ENCODE data around the gene ODC1. TPM values are rescaled to one million over a fixed set of nuclear protein-coding genes. Genes with fewer than 3 reads are reported as not detected.

Gene ODC1
- total RNA-seq, 1 donor from 2014 or later: 34.9 TPM

DNA sequence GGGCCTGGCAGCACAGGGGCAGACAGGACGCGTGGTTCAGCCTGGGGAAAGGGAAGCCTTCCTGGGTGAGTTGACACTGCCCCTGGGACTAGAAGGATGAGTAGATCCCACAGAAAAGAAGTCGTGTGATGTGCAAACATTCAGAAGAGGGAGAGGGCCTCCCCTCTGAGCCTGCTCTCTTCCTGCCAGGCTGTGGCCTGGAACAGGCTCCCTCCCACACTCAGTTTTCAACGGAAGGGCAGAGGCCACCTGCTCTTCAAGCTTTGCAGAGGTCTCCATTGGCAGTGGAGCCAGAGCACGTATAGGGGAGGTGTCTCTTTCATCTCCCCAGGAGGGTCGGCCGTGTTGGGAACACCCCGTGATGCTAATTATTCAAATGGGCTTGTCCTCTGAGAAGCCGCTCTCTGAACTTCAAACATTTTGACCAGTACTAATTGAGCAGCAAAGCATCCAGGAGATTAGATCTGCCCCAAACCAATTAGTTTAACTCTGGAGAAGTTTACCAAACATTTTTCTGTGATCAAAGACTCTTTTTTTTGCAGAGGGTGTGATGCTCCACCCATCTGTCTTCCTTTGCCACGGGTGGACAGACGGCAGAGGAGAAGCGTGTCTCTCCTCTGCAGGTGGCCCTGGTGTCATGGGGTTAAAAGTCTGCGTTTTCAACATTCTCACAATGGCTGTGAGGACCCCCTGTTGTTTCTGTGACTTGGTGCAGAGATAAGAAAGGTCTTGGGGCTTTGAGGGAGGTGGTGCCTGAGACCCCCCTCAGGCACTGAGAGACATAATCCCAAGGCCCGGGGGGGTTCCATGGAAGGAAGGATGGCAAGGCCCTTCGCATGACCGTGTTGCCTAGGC is 29.5 kb upstream of the ODC1 start:
- TF ChIP-seq POLR2AphosphoS5 (IDR thresholded peaks at IDR 0.05; ENCODE audit: insufficient read depth in 1 of 2, low read depth in 1 of 2) (no peak), POLR2A (IDR thresholded peaks at IDR 0.05) (no peak)
- TF ChIP-seq, protein P1, sequence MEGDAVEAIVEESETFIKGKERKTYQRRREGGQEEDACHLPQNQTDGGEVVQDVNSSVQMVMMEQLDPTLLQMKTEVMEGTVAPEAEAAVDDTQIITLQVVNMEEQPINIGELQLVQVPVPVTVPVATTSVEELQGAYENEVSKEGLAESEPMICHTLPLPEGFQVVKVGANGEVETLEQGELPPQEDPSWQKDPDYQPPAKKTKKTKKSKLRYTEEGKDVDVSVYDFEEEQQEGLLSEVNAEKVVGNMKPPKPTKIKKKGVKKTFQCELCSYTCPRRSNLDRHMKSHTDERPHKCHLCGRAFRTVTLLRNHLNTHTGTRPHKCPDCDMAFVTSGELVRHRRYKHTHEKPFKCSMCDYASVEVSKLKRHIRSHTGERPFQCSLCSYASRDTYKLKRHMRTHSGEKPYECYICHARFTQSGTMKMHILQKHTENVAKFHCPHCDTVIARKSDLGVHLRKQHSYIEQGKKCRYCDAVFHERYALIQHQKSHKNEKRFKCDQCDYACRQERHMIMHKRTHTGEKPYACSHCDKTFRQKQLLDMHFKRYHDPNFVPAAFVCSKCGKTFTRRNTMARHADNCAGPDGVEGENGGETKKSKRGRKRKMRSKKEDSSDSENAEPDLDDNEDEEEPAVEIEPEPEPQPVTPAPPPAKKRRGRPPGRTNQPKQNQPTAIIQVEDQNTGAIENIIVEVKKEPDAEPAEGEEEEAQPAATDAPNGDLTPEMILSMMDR (IDR thresholded peaks at IDR 0.05): no peak
- Histone ChIP-seq H3K4me1 (no peaks in the 10 kb centered on the region), H3K27ac (no peak overlapping the region), H3K27me3 (no peaks in the 10 kb centered on the region), H3K4me3 (no peak overlapping the region), H3K9me3 (no peaks in the 10 kb centered on the region), H3K36me3 (no peaks in the 10 kb centered on the region)
- DNase-seq (ENCODE audit: extremely low spot score in 2 of 2): no peak
- intact Hi-C loops (cut with DNase I): no loop called here

GRCh38 chr2:10476723-10477442 is 28.8 kb upstream of the ODC1 start:
- Histone ChIP-seq H3K4me3 (no peak overlapping the region), H3K9me3 (no peaks in the 10 kb centered on the region), H3K4me1 (no peaks in the 10 kb centered on the region), H3K27ac (no peak overlapping the region), H3K27me3 (no peaks in the 10 kb centered on the region), H3K36me3 (no peaks in the 10 kb centered on the region)
- intact Hi-C loops (cut with DNase I): no loop called here
- DNase-seq (ENCODE audit: extremely low spot score in 2 of 2): no peak
- no peak for TF ChIP-seq POLR2A (IDR thresholded peaks at IDR 0.05)
- TF ChIP-seq, protein P1 (IDR thresholded peaks at IDR 0.05): no peak
- no peak for TF ChIP-seq POLR2AphosphoS5 (IDR thresholded peaks at IDR 0.05; ENCODE audit: insufficient read depth in 1 of 2, low read depth in 1 of 2)

DNA sequence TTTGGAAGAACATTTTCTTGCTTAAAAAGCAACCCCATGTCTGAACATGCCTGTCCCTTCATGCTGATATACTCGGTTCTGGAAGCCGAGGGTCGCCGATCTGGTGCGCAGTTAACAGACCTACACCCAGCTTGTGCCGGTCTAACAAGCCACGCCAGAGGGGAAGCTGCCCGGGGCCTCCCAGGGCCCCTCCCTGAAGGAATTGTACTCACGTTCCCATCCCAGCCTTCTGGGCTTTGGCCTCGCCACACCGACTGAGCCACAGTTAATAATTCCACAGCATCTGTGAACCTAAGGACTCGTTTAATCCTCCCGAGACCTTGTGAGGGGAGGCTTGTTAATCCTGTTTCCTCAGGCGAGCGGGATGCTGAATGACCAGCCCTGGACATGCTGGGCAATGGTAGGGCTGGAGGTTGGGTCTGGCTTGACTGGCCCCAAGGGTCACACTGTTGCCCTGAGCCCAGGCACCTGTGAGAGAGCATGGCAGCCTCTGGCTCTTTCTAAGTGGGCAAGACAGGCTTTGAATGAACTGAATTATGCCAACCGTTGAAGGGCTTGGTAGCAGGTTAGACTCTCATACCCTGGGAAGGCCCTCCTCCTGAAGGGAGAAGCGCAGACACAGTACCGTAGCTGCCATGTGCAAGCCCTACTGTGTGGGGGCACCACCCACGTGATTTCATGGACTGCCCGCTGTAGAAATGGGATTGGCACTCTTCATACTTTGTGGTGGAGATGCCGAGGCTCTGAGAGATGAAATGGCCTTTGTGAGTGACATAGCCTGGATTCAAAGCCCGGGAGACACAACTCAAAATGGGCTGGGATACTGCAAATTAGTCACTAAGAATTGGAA is 27.9 kb upstream of the ODC1 start:
- H3K4me3 ChIP-seq: no peak overlapping the region
- H3K27me3 ChIP-seq: no peaks in the 10 kb centered on the region
- no peak overlapping the region for H3K27ac ChIP-seq
- H3K4me1 ChIP-seq: no peaks in the 10 kb centered on the region
- intact Hi-C loops (cut with DNase I): no loop called here
- H3K36me3 ChIP-seq: no peaks in the 10 kb centered on the region
- DNase-seq (ENCODE audit: extremely low spot score in 2 of 2): no peak
- H3K9me3 ChIP-seq: no peaks in the 10 kb centered on the region
- TF ChIP-seq POLR2AphosphoS5 (IDR thresholded peaks at IDR 0.05; ENCODE audit: insufficient read depth in 1 of 2, low read depth in 1 of 2): no peak

DNA sequence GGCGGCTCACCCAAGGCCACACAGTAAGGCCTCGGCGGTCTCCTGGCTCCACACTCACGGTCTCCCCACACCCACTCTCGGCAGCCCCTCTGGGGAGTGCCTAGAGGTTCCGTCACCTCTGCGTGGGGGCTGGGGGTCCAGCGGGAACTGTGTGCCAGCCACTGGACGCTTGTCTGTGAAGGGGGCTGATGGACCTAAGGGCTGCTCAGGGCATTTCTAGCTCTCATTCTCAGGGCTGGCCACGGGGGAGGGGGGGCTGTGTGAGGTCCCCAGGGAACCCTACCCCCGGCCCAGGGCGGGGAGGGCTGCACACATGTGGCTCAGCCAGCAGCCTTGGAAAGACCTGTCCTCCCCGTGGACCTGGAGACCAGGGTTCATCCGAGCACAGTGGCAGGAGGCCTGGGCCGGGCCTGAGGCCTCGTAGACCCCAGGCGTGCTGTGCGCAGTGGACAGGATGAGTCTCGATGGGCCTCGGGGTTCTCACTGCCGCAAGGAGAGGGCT is 27.1 kb upstream of the ODC1 start:
- Histone ChIP-seq H3K4me3 (no peak overlapping the region), H3K9me3 (no peaks in the 10 kb centered on the region), H3K27ac (no peak overlapping the region), H3K4me1 (no peaks in the 10 kb centered on the region), H3K27me3 (no peaks in the 10 kb centered on the region), H3K36me3 (no peaks in the 10 kb centered on the region)
- intact Hi-C loops (cut with DNase I): no loop called here
- TF ChIP-seq POLR2AphosphoS5 (IDR thresholded peaks at IDR 0.05; ENCODE audit: insufficient read depth in 1 of 2, low read depth in 1 of 2) (no peak), POLR2A (IDR thresholded peaks at IDR 0.05) (no peak)
- TF ChIP-seq, protein P1 (IDR thresholded peaks at IDR 0.05): no peak
- no peak for DNase-seq (ENCODE audit: extremely low spot score in 2 of 2)

DNA sequence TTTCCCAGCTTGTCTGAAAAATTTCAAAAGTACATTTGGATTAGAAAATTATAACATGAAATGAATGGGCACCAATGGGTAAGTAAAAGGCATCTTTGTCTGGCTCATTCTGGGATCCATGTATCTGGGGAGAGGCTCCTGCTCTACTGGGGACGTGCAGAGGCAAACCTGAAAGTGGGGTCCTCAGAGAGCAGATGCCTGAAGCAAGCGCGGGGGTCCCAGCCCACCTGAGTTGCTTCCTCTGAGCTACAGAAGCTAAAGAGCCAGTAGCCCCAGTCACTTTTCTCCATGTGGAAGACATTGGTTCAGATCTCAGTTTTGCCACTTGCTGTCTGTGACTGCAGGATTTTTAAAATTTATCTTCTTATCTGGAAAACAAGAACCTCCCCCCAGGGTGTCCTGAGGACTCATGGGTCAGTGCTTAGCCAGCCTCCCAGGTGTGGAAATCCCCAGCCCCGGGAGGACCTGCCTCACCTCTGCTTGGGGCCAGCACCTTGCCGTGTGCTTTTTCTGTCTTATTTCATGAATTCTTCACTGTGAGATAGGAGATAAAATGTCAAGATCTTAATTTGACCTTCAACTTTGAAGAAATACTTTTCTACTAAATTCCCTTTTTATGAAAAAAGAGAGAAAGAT is 25.1 kb upstream of the ODC1 start:
- no peak for DNase-seq (ENCODE audit: extremely low spot score in 2 of 2)
- Histone ChIP-seq H3K9me3 (no peaks in the 10 kb centered on the region), H3K27me3 (no peaks in the 10 kb centered on the region), H3K4me1 (no peaks in the 10 kb centered on the region), H3K4me3 (no peak overlapping the region), H3K36me3 (no peaks in the 10 kb centered on the region), H3K27ac (no peak overlapping the region)
- TF ChIP-seq POLR2AphosphoS5 (IDR thresholded peaks at IDR 0.05; ENCODE audit: insufficient read depth in 1 of 2, low read depth in 1 of 2) (no peak), POLR2A (IDR thresholded peaks at IDR 0.05) (no peak)
- TF ChIP-seq, protein P1 (IDR thresholded peaks at IDR 0.05): no peak
- intact Hi-C loops (cut with DNase I): no loop called here
